CD14-positive monocyte (primary cell): ENCODE results near the gene LPAR5. TPM values are rescaled to one million over a fixed set of nuclear protein-coding genes. Genes with fewer than 3 reads are reported as not detected.

ENCODE experiments used
- DNase-seq, 3 donors: peaks; one replicate each; pipeline ENCODE4 v3.0.0-alpha.2; 2011 to 2022
- H2AFZ ChIP-seq: 2 replicates; pipeline ENCODE4 v1.6.0; 2012; ENCODE audit warnings: mild to moderate bottlenecking, low read depth, low read length, inconsistent platforms; ENCODE audit not compliant: insufficient read depth, poor library complexity, severe bottlenecking
- H3K27ac ChIP-seq, 2 donors: 1 replicate in 1 of 2; 2 replicates in 1 of 2; pipeline ENCODE4 v1.5.1; 2012 to 2013; ENCODE audit warnings: low read length in 2 of 2, control low read depth in 1 of 2, inconsistent platforms in 1 of 2, low read depth in 1 of 2, mild to moderate bottlenecking in 1 of 2
- H3K27me3 ChIP-seq, 2 donors: one replicate each; pipeline versions ENCODE4 v1.6.0 to v1.6.1; 2011 to 2013; ENCODE audit warnings: low read length in 2 of 2; ENCODE audit not compliant: control insufficient read depth in 2 of 2, insufficient read depth in 2 of 2
- H3K36me3 ChIP-seq, 2 donors: replicated peaks in 1 of 2; 1 replicate in 1 of 2; 2 replicates in 1 of 2; pipeline versions ENCODE4 v1.5.1 to v1.6.1; 2012 to 2013; ENCODE audit warnings: low read length in 2 of 2, control low read depth in 1 of 2, inconsistent platforms in 1 of 2, mild to moderate bottlenecking in 1 of 2; ENCODE audit not compliant: insufficient read depth in 2 of 2, control insufficient read depth in 1 of 2
- H3K4me1 ChIP-seq, 2 donors: 1 replicate in 1 of 2; 2 replicates in 1 of 2; pipeline versions ENCODE4 v1.5.1 to v1.6.1; 2012 to 2013; ENCODE audit warnings: low read length in 2 of 2, control low read depth in 1 of 2, inconsistent platforms in 1 of 2, mild to moderate bottlenecking in 1 of 2, moderate library complexity in 1 of 2; ENCODE audit not compliant: insufficient read depth in 2 of 2, control insufficient read depth in 1 of 2
- H3K4me2 ChIP-seq: replicated peaks from 2 replicates; pipeline ENCODE3; 2012; ENCODE audit warnings: low read length, moderate library complexity, mild to moderate bottlenecking; ENCODE audit not compliant: poor library complexity, severe bottlenecking; ENCODE audit errors: extremely low read depth
- H3K4me3 ChIP-seq, 3 experiments: fragments of 200-600 bp in 1 of 3; sonication (generic) in 1 of 3; replicated peaks in 1 of 3; 1 replicate in 2 of 3; 2 replicates in 1 of 3; pipeline ENCODE4 v1.5.1; 2011 to 2013; ENCODE audit warnings: low read length in 3 of 3, mild to moderate bottlenecking in 3 of 3, control low read depth in 2 of 3, low read depth in 2 of 3, inconsistent platforms in 1 of 3, moderate library complexity in 1 of 3
- H3K79me2 ChIP-seq: 2 replicates; pipeline ENCODE4 v1.6.0; 2012; ENCODE audit warnings: mild to moderate bottlenecking, control low read depth, inconsistent platforms, low read length, moderate library complexity; ENCODE audit not compliant: insufficient read depth
- H3K9ac ChIP-seq: 2 replicates; pipeline ENCODE4 v1.6.0; 2017; ENCODE audit warnings: low read length, mild to moderate bottlenecking; ENCODE audit not compliant: insufficient read depth, poor library complexity, severe bottlenecking
- H3K9me3 ChIP-seq, 2 donors: replicated peaks in 1 of 2; 1 replicate in 1 of 2; 2 replicates in 1 of 2; pipeline versions ENCODE4 v1.5.1 to v1.6.1; 2012 to 2013; ENCODE audit warnings: low read length in 2 of 2, control low read depth in 1 of 2; ENCODE audit not compliant: control insufficient read depth in 1 of 2, insufficient read depth in 1 of 2
- H4K20me1 ChIP-seq: 2 replicates; pipeline ENCODE4 v1.6.0; 2012; ENCODE audit warnings: mild to moderate bottlenecking, low read length, control low read depth, moderate library complexity; ENCODE audit not compliant: insufficient read depth
- H3K27ac Mint-ChIP-seq, 7 donors: one replicate each; pipeline ENCODE4 v1.8.0; 2020; ENCODE audit warnings: mild to moderate bottlenecking in 7 of 7, mixed read lengths in 7 of 7, moderate library complexity in 6 of 7, inconsistent platforms in 2 of 7
- H3K27me3 Mint-ChIP-seq, 3 donors: one replicate each; pipeline ENCODE4 v1.8.0; 2021 to 2022; ENCODE audit warnings: low read depth in 3 of 3, mild to moderate bottlenecking in 3 of 3, mixed read lengths in 3 of 3, moderate library complexity in 3 of 3, inconsistent platforms in 1 of 3
- H3K36me3 Mint-ChIP-seq, 2 donors: one replicate each; pipeline ENCODE4 v1.8.0; 2020; ENCODE audit warnings: mixed read lengths in 2 of 2, inconsistent platforms in 1 of 2, mild to moderate bottlenecking in 1 of 2
- H3K4me1 Mint-ChIP-seq: one replicate; pipeline ENCODE4 v1.8.0; 2020; ENCODE audit warnings: mild to moderate bottlenecking, mixed read lengths
- H3K4me3 Mint-ChIP-seq, 2 donors: one replicate each; pipeline ENCODE4 v1.8.0; 2020; ENCODE audit warnings: mild to moderate bottlenecking in 2 of 2, mixed read lengths in 2 of 2, moderate library complexity in 1 of 2
- H3K9me3 Mint-ChIP-seq, 7 donors: one replicate each; pipeline ENCODE4 v1.8.0; 2020 to 2022; ENCODE audit warnings: mixed read lengths in 7 of 7, mild to moderate bottlenecking in 6 of 7, moderate library complexity in 6 of 7, inconsistent platforms in 2 of 7
- CTCF ChIP-seq: fragments of 200-600 bp; IDR thresholded peaks from one replicate; pipeline ENCODE4 v1.8.0; 2022; ENCODE audit warnings: antibody characterized with exemption, mild to moderate bottlenecking
- WGBS: methylation state at CpG from one replicate; pipeline ENCODE4 v1.1.5; 2013; ENCODE audit warnings: missing lambda C conversion rate; ENCODE audit not compliant: insufficient coverage; 5-methylcytosine and 5-hydroxymethylcytosine counted together
- intact Hi-C, 2 donors: fragments of 100-400 bp; cut with micrococcal nuclease; formaldehyde crosslinking; loops; one replicate each; pipeline versions ENCODE4 v1.15.0 to v1.15.1; 2023
- polyA plus RNA-seq, 3 donors: library from polyadenylated mRNA; depleted of rRNA in 1 of 3; unstranded in 2 of 3; stranded (reverse) in 1 of 3; fragments of 300-500 nt in 2 of 3; fragments of >200 nt in 1 of 3; fragmentation: Illumina TruSeq in 2 of 3; gene quantifications; 1 replicate in 2 of 3; 2 replicates in 1 of 3; pipeline ENCODE4 v1.2.3, GENCODE V29; 2012 to 2021

LPAR5 gene
- polyA plus RNA-seq, 3 donors: 0.11 to 0.18 (median 0.14) TPM

GRCh38 chr12:6613776-6614512, 21.8 kb downstream of the LPAR5 start:
- Histone ChIP-seq H2AFZ (peak overlapping the region; percentile 62), H3K4me3 (peak overlapping the region in 1 of 3 experiments; percentile 68), H4K20me1 (no peaks in the 10 kb centered on the region), H3K9me3 (peaks cover 0 to 1% of the 10 kb centered on the region in 2 donors), H3K79me2 (no peaks in the 10 kb centered on the region), H3K4me2 (peak overlapping the region; percentile 78), H3K36me3 (no peaks in the 10 kb centered on the region), H3K27me3 (no peaks in the 10 kb centered on the region), H3K27ac (peak overlapping the region; percentile 51 to 72), H3K9ac (peak overlapping the region; percentile 44), H3K4me1 (peaks cover 44 to 48% of the 10 kb centered on the region in 2 donors)
- TF ChIP-seq CTCF: no peak
- under 1% methylated on average over 13 of the region's 21 CpGs for WGBS
- Mint-ChIP-seq H3K9me3 (peaks cover 0 to 3% (median 0%) of the 10 kb centered on the region in 7 donors), H3K36me3 (no peaks in the 10 kb centered on the region), H3K4me3 (peak overlapping the region; percentile 59 to 60), H3K27ac (peak overlapping the region; percentile 75 to 92 (median 87)), H3K4me1 (peaks cover 55% of the 10 kb centered on the region), H3K27me3 (peaks cover 0 to 3% (median 3%) of the 10 kb centered on the region in 3 donors)
- intact Hi-C loops: no loop called here
- DNase-seq: peak; percentile 47 to 72 (median 58)

GRCh38 chr12:6613015-6613775, 22.6 kb downstream of the LPAR5 start:
- Histone ChIP-seq H3K9me3 (peaks cover 0 to 7% of the 10 kb centered on the region in 2 donors), H3K27ac (peak overlapping the region; percentile 26 to 46), H3K79me2 (no peaks in the 10 kb centered on the region), H3K9ac (peak overlapping the region; percentile 27), H3K4me2 (peak overlapping the region; percentile 78), H4K20me1 (no peaks in the 10 kb centered on the region), H3K4me1 (peaks cover 39 to 48% of the 10 kb centered on the region in 2 donors), H3K27me3 (no peaks in the 10 kb centered on the region), H3K36me3 (no peaks in the 10 kb centered on the region), H2AFZ (peak overlapping the region; percentile 73), H3K4me3 (peak overlapping the region in 2 of 3 experiments; percentile 21 to 68)
- TF ChIP-seq CTCF: no peak
- Mint-ChIP-seq H3K4me1 (peaks cover 48% of the 10 kb centered on the region), H3K4me3 (peak overlapping the region; percentile 60 to 73), H3K27me3 (peaks cover 0 to 3% (median 3%) of the 10 kb centered on the region in 3 donors), H3K9me3 (peaks cover 0 to 3% (median 0%) of the 10 kb centered on the region in 7 donors), H3K27ac (peak overlapping the region; percentile 43 to 85 (median 74)), H3K36me3 (no peaks in the 10 kb centered on the region)
- no peak for DNase-seq
- 0% methylated on average over 10 of the region's 17 CpGs for WGBS
- intact Hi-C loops: no loop called here
